Colonic mucosa (tissue), 4 donors: ENCODE data around the gene FGD4. TPM values are rescaled to one million over a fixed set of nuclear protein-coding genes. Genes with fewer than 3 reads are reported as not detected.

Experiments
- DNase-seq: peaks from one replicate; pipeline ENCODE4 v3.0.0-alpha.2; 2020
- H3K27ac ChIP-seq: fragments of 200-600 bp; one replicate; pipeline ENCODE4 v1.8.0; 2021
- H3K27me3 ChIP-seq: fragments of 200-600 bp; one replicate; pipeline ENCODE4 v1.8.0; 2021
- H3K36me3 ChIP-seq: fragments of 200-600 bp; one replicate; pipeline ENCODE4 v1.8.0; 2021
- H3K4me1 ChIP-seq: fragments of 200-600 bp; one replicate; pipeline ENCODE4 v1.8.0; 2021; ENCODE audit warnings: mild to moderate bottlenecking
- H3K4me3 ChIP-seq: fragments of 200-600 bp; one replicate; pipeline ENCODE4 v1.8.0; 2021
- H3K9ac ChIP-seq, 2 donors: one replicate each; pipeline ENCODE4 v1.7.0; 2013; ENCODE audit warnings: control low read depth in 2 of 2, low read depth in 2 of 2, low read length in 2 of 2
- H3K9me3 ChIP-seq: fragments of 200-600 bp; one replicate; pipeline ENCODE4 v1.8.0; 2021
- intact Hi-C: fragments of 100-400 bp; cut with DNase I; formaldehyde crosslinking; loops from one replicate; pipeline ENCODE4 v1.14.1; 2022
- total RNA-seq, 2 donors: library from RNA; stranded (reverse); fragmentation: NEBNext Ultra II Directional in 1 of 2; extraction: Animal tissue kit (Norgen Biotek cat#: 25700) in 1 of 2; gene quantifications; one replicate each; pipeline ENCODE4 v1.2.1, GENCODE V29; 2021
- TF ChIP-seq, protein P1 (sequence below): fragments of 200-600 bp; IDR thresholded peaks from one replicate; pipeline ENCODE4 v1.8.0; 2022; ENCODE audit warnings: antibody characterized with exemption, mild to moderate bottlenecking
- donor health status: healthy.
- donor health status: DM: no; HTN: no; CAD: no.
- donor health status: DM: no; HTN: no; CAD: no.

The FGD4 gene
- total RNA-seq, 2 donors from 2014 or later: 38.4 to 47.6 TPM

DNA sequence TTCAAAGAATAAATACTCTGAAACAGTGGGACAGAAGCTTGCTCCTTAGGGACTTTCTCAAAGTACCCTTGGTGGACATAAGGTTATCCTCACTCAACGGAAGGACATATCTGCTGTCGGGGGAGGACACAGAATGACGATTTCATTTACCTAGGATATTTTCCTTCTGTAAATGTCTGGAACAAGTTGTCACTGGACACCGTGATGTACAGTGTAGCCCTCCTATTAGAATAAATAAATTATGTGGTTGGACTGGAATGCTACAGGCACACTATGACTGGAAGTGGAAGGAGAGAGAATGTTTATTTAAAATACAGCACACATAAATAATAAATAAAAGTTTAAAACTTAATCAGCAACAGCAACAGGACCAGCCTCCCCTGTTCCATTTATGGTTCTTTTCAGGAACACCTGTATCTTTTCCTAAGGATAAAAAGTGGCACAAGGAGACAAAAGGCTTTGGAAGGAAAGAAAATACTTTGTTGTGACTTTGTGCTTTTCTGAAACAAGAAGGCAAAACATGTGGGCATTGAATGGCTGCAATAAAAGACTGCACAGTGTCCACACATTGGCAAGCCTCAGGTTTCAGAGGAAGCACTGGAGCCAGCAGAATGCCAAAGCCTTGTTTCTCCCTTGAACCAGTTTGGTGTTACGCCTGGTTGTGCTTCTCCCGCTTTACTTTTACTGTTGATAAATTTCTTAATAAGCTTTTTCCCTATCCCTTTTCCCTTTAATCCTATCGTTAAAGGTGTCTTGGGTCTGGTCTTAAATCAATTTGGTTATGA lies 36.8 kb downstream of the FGD4 start:
- H3K36me3 ChIP-seq: no peaks in the 10 kb centered on the region
- intact Hi-C loops: no loop called here
- no peak overlapping the region for H3K27ac ChIP-seq
- no peaks in the 10 kb centered on the region for H3K9me3 ChIP-seq
- no peak for DNase-seq
- no peak overlapping the region for H3K9ac ChIP-seq
- TF ChIP-seq, protein P1, sequence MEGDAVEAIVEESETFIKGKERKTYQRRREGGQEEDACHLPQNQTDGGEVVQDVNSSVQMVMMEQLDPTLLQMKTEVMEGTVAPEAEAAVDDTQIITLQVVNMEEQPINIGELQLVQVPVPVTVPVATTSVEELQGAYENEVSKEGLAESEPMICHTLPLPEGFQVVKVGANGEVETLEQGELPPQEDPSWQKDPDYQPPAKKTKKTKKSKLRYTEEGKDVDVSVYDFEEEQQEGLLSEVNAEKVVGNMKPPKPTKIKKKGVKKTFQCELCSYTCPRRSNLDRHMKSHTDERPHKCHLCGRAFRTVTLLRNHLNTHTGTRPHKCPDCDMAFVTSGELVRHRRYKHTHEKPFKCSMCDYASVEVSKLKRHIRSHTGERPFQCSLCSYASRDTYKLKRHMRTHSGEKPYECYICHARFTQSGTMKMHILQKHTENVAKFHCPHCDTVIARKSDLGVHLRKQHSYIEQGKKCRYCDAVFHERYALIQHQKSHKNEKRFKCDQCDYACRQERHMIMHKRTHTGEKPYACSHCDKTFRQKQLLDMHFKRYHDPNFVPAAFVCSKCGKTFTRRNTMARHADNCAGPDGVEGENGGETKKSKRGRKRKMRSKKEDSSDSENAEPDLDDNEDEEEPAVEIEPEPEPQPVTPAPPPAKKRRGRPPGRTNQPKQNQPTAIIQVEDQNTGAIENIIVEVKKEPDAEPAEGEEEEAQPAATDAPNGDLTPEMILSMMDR: no peak
- no peak overlapping the region for H3K4me3 ChIP-seq
- H3K27me3 ChIP-seq: no peaks in the 10 kb centered on the region
- no peaks in the 10 kb centered on the region for H3K4me1 ChIP-seq

DNA sequence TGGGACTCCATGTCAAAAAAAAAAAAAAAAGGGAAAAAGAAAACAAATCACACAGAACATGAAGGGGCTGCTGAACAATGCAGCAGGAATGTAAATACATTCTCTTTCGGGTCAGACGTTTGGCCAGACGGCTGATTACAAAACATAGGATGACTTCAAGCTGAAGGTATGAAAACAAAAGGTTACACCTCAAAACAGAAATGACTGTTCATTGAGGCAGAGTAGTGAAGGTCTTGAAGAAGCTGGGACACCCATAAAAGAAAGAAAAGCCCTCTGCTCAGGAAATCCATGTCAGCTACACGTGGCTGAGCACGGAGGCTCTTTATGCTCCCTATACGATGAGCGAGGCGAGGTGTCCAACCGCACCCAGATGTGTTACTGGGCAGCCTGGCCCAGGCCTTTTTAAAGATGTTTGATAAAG lies 37.7 kb downstream of the FGD4 start:
- TF ChIP-seq, protein P1: no peak
- no peak overlapping the region for H3K9ac ChIP-seq

DNA sequence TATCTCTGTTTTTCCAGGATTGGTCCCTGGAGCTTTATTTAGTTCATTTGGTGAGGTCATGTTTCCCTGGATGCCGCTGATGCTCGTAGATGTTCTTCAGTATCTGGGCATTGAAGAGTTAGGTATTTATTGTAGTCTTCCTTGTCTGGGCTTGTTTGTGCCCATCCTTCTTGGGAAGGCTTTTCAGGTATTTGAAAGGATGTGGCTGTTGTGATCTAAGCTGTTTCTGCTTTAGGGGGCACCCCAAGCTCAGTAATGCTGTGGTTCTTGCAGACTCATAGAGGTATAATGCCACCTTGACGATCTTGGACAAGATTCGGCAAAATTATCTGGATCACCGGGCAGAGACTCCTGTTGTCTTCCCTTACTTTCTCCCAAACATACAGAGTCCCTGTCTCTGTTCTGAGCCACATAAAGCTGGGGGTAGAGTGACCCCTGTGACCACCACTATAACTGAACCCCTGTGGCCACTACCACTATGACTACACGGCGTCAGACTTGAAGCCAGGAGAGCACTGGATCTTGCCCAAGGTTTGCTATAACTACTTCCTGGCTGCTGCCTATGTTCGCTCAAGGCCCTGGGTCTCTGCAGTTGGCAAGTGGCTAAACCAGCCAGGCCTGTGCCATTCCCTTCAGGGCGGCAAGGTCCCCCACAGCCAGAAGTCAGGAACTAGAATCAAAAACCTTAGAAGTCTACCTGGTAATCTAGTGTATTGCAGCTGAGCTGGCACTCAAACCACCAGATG lies 40.9 kb downstream of the FGD4 start:
- Histone ChIP-seq H3K27me3 (no peaks in the 10 kb centered on the region), H3K4me3 (no peak overlapping the region), H3K4me1 (no peaks in the 10 kb centered on the region), H3K36me3 (no peaks in the 10 kb centered on the region), H3K9me3 (no peaks in the 10 kb centered on the region), H3K9ac (no peak overlapping the region), H3K27ac (no peak overlapping the region)
- TF ChIP-seq, protein P1: no peak
- no peak for DNase-seq
- intact Hi-C loops: no loop called here

More for the DNA sequence above, 37.7 kb downstream of the FGD4 start:
- no peaks in the 10 kb centered on the region for H3K36me3 ChIP-seq
- DNase-seq: no peak
- no peak overlapping the region for H3K27ac ChIP-seq
- no peaks in the 10 kb centered on the region for H3K9me3 ChIP-seq
- no peak overlapping the region for H3K4me3 ChIP-seq
- H3K27me3 ChIP-seq: no peaks in the 10 kb centered on the region
- no peaks in the 10 kb centered on the region for H3K4me1 ChIP-seq
- intact Hi-C loops: no loop called here

GRCh38 chr12:32443491-32443890 lies 44.1 kb downstream of the FGD4 start:
- Histone ChIP-seq H3K27ac (no peak overlapping the region), H3K27me3 (no peaks in the 10 kb centered on the region), H3K9me3 (no peaks in the 10 kb centered on the region), H3K9ac (no peak overlapping the region), H3K36me3 (no peaks in the 10 kb centered on the region), H3K4me3 (no peak overlapping the region), H3K4me1 (no peaks in the 10 kb centered on the region)
- DNase-seq: no peak
- intact Hi-C loops: no loop called here
- TF ChIP-seq, protein P1: no peak

GRCh38 chr12:32444895-32445294 lies 45.5 kb downstream of the FGD4 start:
- Histone ChIP-seq H3K4me1 (no peaks in the 10 kb centered on the region), H3K9me3 (no peaks in the 10 kb centered on the region), H3K27me3 (no peaks in the 10 kb centered on the region), H3K27ac (no peak overlapping the region), H3K36me3 (no peaks in the 10 kb centered on the region), H3K4me3 (no peak overlapping the region), H3K9ac (no peak overlapping the region)
- intact Hi-C loops: no loop called here
- TF ChIP-seq, protein P1: no peak
- DNase-seq: peak; percentile 78
